CD4-positive, alpha-beta T cell treated with Interleukin-12 subunit alpha and Interleukin-12 subunit beta, for 1 hour (primary cell): Measurements from ENCODE around the gene ETNK2.

Source experiments
- DNase-seq: peaks from one replicate; pipeline ENCODE4 v3.0.0-alpha.2; 2020

The ETNK2 gene

DNA sequence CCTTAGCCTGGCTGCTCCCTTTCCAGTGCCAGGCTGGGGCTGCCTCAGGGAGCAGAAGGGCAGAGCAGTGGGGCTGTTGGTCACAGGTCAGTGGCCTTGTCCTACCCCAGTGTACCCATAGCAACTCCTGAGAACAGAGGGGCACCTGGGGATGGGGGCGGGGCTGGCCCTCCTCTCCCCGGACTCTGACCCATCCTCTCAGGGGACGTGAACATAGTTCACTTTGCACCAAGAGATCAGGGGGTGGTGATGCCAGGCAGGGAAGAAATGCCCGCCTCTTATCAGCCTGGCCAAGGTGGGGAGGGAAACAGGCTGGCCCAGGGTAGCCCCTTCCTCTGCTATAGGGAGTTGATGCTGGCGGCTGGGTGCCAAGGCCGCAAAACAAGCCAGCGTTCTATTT lies 4.9 kb downstream of the ETNK2 start:
- DNase-seq = no peak

DNA sequence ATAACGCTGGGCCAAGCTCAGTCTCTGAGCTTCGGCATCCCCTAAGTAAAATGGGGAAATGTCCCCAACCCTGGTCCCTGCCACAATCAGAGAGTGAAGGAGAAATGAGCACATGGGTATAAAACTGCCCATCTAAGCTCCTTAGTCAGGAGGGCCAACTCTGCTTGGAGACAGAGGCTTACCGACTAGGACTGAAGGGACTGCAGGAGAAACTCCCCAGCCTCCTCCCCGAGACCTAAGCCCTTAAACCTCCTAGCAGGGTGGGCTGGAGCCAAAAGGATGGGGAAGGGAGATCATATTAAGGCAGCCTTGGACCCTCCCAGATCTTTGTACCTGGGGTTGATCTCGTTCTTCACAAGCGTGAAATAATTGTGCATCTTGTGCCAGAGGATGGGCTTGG lies 5.5 kb downstream of the ETNK2 start:
- no peak for DNase-seq

DNA sequence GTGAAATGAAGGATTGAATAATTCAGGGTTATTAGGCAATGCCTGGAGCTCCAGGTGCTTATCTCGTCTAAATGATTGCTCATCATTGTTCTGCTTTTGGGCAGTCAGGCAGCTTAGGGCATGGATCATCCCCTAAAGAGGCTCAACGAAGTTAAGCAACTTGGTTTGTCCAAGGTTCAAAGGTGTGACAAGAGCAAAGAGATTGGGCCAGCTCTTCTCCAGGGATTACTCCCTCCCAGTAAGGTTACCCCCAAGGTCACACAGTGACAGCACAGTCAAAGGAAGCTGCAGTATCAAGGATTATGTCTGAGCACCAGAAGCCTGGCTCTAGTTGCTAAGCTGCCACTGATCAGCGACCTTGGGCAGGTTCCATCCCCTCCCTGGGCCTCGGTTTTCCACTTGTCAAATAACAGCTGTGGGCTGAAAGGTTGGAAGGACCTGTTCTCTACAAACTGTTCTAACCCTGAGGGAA lies 6.8 kb downstream of the ETNK2 start:
- DNase-seq = no peak

DNA sequence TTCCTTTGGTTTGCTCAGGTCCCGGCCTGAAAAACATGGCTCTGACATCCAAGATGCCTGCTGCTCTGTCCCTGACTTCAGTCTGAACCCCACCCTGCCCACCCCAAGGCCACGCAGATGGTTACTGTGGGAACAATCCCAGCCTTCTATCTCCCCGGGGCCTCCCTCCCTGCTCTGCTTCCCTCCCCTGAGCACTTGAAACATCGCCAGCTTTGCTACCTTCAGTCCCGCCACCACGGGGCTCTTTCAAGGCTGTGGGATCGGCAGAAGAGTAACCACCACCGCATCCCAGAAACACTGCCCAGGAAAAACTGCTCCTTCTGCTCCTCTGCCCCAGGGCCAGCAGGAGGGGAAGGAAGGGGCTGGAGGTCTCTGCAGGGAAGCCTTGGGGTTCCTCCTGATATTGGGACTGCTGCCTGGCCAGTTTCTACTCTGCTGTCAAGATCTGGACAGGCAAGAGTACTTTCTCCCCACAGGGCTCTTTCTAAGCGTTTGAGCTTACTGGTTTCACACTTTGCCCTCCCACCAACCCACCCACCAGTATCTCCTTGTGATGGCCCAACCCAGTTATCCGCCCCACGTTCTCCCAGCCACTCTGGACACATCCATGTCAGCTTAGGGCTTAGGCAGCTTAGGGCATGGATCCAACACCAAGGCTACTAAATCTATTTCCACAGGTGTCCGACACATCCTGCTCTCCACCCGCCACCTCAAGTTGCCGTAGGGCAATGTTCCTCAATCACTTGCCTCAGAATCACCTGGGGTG lies 8.4 kb downstream of the ETNK2 start:
- DNase-seq = no peak

DNA sequence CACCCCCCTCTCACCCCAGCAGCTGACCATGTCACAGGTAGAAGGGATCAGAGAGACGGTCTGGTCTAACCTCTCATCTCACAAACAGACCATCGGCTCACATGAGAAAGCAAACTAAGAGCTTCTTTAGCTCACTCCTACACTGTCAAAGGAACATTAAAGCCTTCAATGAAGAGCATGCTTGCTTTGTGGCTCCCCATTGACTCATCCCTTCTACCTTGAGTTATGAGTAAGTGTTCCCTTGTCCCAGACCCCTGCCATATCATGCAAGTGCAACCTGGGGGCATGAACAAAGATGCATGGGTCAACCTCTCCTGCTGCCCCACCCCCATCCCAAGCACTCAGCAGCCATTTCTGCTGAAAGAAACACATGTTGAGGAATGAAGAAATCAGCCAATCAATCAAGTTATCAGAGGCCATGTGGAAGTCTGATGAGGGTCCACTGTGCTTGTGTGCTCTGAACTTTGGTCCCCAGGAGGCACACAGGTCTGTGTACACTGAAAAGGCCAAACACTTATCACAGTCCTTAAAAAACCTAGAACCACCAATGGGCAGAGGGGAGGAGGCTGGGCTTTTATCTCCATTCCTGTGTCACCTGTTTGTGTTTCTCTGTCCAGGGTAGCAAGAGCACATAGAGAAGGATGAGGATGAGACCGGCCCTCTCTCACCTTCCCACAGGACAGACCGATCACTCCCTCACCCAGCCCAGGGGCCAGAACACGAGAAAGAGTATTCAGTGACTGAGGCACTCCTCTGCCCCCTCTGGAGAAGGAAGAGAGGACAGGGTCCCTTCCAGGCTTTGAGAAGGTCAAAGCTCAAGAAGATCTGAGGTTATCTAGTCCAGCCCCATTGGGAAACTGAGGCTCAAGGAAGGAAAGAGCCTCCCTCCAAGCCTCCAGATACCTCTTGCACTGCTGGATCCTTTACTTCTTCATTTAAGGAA lies 9.5 kb downstream of the ETNK2 start:
- no peak for DNase-seq

DNA sequence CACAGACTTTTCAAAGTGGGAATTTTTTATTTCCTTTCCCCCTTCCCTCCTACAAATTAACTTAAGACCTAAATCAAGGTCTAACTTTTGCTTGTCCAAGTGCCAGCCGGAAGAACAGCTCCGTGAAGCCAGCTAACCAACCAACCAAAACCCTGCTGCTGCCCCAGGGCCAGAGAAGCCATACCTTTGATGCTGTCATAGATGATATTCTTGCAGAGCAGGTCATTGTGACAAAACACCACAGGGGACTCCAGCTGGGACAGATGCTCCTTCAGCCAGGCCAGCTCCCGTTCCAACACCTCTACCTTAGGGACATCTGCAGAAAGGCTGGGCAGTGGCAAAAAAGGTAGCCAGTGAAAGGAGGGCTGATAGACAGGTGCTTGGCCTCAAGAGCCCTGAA lies 10.7 kb downstream of the ETNK2 start:
- no peak for DNase-seq

DNA sequence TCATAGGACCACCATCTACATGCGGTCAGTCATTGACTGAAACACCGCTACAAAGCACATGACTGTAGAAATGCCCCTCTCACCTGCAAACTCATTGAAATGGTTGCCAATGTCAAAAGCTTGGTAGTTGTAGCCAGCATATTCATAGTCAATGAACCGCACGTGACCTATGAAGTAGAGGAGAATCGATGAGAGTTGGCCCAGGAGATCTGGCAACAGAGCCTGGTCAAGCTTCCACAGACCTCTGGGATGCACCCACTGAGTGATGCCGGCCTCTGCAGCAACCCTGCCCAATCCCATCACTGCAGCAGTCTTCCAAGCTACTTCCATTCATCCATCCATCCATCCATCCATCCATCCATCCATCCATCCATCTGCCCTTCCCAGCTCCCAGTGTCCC lies 11.9 kb downstream of the ETNK2 start:
- no peak for DNase-seq

DNA sequence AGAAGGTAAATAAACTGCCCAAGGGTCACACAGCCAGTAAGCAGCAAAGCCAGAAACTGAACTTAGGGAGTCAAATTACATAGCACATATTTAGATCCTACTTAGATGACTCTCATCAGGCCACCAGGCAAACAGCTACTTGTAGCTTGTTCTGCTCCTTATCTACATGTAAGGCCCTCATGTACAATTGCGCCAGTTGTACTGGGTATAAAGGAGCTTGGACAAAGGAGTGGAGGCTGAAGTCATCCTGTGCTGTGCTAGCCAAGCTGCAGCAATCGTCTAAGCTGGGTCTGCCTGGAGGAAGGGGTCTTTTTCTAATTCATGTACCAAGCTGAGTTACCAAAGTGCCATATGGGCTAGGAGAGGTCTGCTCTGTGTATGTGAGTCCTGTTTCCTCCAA lies 12.8 kb downstream of the ETNK2 start:
- DNase-seq = no peak

DNA sequence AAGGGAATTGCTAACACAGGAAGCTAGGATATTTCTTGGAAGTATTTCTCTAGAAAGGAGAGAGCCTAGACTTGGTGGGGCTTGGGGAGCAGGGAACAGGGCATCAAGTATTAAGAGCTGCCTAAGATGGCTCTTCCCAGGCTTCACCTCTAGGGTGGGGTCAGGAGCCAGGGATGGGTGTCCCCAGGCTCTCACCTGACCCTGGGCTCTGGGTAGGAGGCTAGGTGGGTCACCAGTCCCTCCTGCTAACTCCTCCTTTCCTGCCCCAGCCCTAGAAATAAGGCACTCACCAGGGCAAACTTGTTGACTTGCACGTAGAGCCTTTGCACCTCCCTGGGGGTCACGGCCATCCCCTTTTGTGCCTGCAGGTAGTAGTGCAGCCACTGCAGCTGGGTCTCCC lies 15.0 kb downstream of the ETNK2 start:
- DNase-seq = no peak

DNA sequence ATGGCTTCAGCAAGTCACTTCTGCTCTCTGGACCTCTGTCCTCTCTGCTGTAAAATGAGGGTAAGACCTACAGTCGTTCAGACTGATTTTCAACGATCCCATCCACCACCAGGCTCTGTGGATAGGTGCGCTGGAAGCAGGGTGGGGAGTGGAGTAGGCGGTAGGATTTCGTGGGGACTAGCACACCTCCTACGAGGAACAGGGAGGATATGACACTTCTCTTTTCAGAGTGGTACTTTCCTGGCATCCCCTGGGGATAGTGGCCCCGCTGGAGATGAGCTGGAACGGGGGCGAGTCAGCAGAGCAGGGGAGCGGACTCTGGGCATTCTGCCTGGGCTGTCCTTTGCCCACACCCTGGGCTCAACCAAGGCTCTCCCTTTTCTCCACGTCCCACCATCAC lies 17.7 kb downstream of the ETNK2 start:
- no peak for DNase-seq

DNA sequence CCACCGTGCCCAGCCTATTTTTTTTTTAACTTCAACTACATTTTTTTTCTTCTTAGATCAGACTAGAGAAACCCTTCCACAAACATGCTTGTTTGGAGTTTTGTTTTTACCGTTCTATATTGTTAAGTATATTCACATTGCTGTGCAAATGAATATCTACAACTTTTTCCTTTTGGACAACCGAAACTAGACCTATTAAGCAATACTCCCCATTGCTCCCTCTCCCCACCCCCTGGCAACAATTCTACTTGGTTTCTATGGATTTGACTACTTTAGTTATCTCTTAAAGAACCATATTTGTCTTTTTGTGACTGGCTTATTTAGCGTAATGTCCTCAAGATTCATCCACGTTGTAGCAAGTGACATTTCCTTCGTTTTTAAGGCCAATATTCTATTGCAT lies 19.1 kb downstream of the ETNK2 start:
- no peak for DNase-seq

DNA sequence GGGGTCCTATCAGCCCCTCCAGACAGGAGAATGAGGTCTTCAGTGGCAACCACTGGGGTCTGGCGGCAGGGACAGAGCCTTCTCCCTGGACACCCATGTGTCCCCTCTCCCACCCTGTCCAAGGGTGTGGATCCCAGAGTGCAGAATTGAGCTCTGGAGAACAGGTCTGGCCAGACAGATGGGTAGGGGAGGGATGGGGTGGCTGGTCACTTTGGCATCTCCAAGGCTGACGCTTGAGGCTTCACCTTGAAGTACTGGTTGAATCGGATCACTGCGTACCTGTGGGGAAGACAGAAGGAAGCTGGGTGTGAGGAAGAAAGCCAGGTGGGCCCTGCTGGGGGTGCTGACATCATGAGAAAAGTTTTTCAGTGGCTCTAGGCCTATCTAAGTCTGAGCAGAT lies 19.9 kb downstream of the ETNK2 start:
- DNase-seq = no peak

DNA sequence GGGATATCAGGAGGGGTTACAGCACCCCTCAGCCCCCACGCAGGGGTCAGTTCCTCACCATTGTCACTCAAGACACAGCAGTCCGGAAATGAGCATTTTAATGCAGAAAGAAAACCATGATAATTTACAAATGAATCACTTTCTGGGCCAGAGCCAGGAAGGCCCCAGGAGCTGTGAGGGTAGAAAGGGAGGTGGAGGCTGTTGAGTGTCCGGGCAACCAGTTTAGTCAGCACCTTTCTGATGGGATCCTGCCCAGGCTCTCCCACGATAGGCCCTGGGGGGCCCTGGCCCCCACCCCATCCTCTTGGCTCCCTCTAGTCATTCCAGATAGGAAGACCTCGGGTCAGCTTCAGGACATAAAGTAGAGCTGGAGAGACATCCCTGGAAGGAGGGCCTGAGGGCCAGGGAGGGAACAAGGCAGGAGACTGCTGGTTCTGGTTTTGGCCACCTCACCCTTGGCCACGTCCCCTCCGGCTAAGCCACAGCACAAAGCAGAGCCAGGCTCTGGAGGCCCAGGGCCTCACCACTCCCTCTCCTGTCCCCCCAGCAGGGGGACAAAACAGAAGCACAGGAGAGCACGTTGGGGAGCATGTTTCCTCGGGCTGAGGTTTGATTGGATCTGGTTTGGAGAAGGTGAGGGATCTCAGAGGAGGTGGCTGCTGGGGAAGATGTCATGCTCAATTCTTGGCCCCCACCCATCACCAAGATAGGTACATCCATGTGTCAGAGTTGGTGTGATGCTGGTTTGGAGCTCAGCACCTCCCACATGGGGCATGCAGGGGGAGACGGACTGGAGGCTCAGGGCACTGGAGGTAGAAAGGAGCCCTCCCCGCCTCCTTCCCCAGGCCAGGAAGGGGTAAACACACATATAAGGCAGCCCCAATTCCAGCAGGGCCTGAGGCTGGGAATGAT lies 20.6 kb downstream of the ETNK2 start:
- DNase-seq = no peak

DNA sequence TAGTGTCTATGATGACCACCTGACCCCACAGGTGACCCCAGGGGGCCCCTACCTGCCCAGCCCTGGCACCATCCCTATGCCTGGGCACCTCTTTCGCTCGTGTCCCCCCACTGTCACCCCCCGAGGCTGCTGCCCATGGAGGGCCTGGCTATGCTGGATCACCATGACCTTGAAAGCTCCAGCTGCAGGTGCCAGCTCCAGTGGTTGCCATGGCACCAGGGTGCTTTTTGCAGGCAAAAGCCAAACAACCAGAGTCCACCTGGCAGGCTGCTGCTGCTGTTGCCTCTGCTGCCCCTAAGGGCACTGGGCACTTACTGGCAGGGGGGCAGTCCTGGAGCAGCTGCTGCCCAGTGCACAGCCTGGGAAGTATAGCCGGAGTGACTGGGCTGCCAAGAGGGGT lies 21.7 kb downstream of the ETNK2 start:
- DNase-seq = no peak

DNA sequence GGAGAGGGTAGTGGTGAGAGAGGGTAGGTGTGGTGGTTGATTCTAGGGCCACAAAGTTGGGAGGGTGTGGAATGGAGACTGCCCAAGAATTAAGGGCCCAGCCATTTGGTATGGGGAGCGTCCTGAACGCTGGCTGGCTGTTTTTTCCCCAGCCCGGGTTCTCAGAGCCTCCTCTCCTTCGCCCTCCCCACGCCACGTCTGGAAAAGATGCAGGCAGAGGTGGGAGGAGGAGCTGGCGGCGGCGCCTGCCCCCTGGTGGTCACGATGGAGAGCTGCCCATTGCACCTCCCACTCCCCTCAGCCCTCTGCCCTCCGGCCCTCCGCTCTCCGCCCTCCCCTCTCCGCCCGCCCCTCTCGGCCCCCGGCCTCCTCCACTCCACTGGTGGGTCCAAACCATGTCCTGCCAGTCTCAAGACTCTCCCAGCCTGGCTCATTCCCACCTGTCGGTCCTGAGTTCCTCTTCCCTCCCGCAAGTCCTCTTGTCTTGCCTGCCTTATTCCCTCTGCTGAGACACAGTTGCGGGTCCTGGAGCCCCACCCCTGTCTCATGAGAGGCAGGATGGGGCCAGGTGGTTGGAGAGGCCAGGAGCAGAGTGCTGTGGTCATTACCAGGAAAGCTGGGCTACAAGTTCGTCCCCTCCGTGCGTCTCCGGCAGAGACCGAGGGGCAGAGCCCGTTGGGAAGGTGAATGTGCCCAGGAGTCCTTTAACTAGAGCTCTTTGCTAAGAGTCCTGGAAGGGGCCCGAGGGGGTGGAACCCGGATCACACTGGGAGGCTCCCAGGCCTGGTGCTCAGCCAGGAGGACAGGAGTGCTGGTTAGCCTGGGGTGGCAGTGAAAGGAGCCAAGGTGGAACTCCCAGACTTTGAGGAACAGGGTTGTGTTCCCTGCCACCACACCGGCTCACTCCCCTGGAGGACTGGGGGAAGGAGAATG lies 22.6 kb downstream of the ETNK2 start:
- DNase-seq = peak; percentile 73

DNA sequence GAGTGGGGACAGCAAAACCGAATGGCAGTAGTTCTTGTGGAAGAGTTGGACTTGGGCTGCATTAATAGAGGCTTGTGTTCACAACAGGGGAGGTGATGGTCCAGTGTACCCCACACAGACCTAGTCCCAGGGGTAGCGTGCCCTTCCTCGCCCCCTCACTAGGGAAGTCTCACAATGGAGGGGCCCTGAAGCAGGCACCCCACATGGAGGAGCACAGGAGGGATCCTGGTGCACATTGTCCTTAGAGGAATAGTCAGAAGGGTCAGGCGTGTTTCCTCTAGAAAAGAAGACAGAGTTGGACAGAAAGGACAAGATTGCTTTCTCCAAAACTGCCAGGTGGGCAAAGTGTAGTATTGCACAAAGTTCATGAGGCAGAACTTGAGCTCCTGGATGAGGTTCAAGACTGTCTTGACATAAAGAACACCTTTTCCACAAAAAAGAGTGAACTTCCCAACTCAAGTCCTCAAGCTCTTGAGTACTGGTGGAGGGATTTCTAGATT lies 23.3 kb downstream of the ETNK2 start:
- no peak for DNase-seq

DNA sequence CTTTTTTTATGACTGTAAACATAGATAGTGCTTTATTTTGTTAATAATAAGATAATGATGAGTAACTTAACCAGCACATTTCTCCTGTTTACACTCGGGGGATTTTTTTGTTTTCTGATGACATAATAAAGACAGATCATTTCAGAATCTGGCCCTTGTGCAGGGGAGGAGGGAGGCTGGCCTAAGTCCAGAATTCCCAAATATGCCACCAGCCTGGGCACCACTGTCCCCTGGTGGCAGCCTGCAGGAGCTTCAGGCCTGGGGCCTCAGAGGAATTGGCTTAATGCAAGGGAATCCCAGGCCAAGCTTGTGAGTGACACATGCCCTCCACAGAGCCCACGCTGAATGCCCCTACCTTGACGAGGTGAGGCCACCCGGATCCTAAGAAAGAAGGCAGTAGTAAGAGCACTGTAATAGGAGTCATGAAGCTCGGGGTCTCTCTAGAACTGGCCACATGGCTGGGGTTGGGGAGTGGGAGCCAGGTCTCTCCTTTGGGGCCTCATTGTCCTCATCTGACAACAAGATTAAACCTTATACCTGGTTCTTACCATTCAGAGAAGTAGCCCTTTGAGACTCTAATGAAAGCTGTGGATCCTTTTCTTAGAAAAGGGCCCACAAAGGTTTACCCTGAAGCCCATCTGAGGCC lies 24.1 kb downstream of the ETNK2 start:
- DNase-seq = peak; percentile 25

DNA sequence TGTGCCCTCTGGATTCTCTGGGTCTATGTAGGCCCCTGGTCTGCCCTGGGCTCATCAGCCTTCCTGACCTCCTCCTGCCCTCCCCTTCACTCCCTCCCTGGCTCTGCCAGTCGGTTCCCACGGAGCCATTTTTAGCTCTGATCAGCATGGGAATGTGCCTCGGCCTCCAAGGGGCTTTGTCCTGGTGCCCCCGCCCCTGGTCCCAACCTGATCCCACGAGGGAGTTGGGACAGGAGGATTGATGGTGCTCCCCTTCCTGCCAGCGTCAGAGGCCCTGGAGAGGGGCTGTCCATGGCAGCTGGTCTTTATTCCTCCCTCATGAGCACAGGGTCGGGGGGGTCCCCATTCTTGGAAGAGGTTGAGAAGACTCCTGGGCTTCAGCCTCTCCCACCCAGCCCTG lies 24.9 kb downstream of the ETNK2 start:
- DNase-seq = no peak

DNA sequence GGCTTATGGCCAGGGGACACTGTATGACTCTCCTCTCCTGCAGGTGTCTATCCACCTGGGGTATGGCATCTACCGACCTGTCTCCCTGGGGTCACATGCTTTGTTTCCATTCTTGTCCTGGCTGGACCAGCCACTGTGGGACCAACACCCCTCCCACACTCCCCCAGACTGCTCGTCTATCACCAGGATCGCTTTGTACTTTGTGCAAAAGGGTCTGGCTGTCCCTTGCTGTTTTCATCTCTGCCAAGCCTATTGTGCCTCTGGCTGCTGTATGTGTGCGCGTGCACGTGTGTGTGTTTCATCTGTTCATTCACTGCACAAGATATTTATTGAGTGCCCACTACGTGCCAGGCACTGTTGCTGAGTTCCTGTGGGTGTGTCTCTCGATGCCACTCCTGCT lies 25.5 kb downstream of the ETNK2 start:
- DNase-seq = no peak

DNA sequence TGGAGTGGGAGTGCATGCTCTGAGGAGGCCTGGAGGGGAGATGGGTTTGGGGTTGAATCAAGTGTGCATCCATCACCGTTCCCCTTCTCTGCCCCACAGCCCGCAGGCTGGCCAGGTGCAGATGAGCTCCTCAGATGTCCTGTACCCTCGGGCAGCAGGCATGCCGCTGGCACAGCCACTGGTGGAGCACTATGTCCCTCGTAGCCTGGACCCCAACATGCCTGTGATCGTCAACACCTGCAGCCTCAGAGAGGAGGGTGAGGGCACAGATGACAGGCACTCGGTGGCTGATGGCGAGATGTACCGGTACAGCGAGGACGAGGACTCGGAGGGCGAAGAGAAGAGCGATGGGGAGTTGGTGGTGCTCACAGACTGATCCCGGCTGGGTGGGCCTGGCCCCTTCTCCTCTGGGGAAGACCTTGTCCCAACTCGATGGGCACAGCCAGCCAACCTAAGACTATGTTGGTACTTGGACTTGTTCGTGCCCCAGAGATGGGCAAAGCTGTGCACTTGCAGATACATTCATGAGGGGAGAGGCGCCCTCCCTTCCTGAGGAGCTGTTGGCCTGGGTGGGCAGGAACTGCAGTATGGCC lies 26.0 kb downstream of the ETNK2 start:
- no peak for DNase-seq

DNA sequence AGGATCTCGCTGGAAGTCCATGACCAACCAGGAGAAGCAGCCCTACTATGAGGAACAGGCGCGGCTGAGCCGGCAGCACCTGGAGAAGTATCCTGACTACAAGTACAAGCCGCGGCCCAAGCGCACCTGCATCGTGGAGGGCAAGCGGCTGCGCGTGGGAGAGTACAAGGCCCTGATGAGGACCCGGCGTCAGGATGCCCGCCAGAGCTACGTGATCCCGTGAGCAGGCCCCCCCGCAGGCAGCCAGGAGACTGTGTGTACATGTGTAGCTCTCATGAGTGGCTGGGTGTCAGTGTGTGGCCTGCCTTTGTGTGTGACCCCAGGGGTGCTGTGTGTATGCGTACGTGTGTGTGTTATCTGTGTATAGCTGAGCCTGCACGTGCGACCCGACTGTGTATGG lies 27.2 kb downstream of the ETNK2 start:
- no peak for DNase-seq
